SH-SY5Y (cell line): Measurements from ENCODE around the gene TRIM29.

Experiments
- GATA2 ChIP-seq: IDR thresholded peaks from 2 replicates; pipeline ENCODE4 v1.6.1; 2011; ENCODE audit warnings: mild to moderate bottlenecking, low read depth, low read length
- GATA3 ChIP-seq: IDR thresholded peaks from 2 replicates; pipeline ENCODE4 v1.6.1; 2011; ENCODE audit warnings: low read depth, mild to moderate bottlenecking, low read length, moderate library complexity

GRCh38 chr11:120108785-120109168 lies 29.1 kb downstream of the TRIM29 start:
- TF ChIP-seq GATA2, result no peak
- TF ChIP-seq GATA3, result no peak
